MM.1S (cell line): Measurements from ENCODE around the gene UPK1A.

Source experiments
- DNase-seq: peaks from one replicate; pipeline ENCODE4 v3.0.0-alpha.2; 2015
- H2AFZ ChIP-seq: fragments of 300-600 bp; sonication (generic); 2 replicates; pipeline ENCODE4 v1.6.0; 2016; ENCODE audit warnings: antibody characterized with exemption, low read length
- H3F3A ChIP-seq: fragments of 300-600 bp; sonication (generic); 2 replicates; pipeline ENCODE4 v1.6.1; 2016; ENCODE audit warnings: mild to moderate bottlenecking, antibody characterized with exemption, low read length, moderate library complexity, mixed read lengths; ENCODE audit not compliant: insufficient read depth
- H3K27ac ChIP-seq: fragments of 300-600 bp; sonication (generic); 2 replicates; pipeline ENCODE4 v1.5.1; 2016; ENCODE audit warnings: mild to moderate bottlenecking, low read length
- H3K27me3 ChIP-seq: fragments of 300-600 bp; sonication (generic); replicated peaks from 2 replicates; pipeline ENCODE4 v1.6.0; 2016; ENCODE audit warnings: low read length; ENCODE audit not compliant: insufficient read depth
- H3K36me3 ChIP-seq: fragments of 300-600 bp; sonication (generic); replicated peaks from 2 replicates; pipeline ENCODE4 v1.6.1; 2016; ENCODE audit warnings: mild to moderate bottlenecking, low read length, mixed read lengths; ENCODE audit not compliant: insufficient read depth
- H3K4me1 ChIP-seq: fragments of 300-600 bp; sonication (generic); 2 replicates; pipeline ENCODE4 v1.6.1; 2016; ENCODE audit warnings: low read length, mixed read lengths
- H3K4me2 ChIP-seq: fragments of 300-600 bp; sonication (generic); 2 replicates; pipeline ENCODE4 v1.6.0; 2016; ENCODE audit warnings: low read depth, low read length
- H3K4me3 ChIP-seq: fragments of 300-600 bp; sonication (generic); 2 replicates; pipeline ENCODE4 v1.5.1; 2016; ENCODE audit warnings: low read length, mixed read lengths
- H3K79me2 ChIP-seq: fragments of 300-600 bp; sonication (generic); 2 replicates; pipeline ENCODE4 v1.6.1; 2016; ENCODE audit warnings: mixed run types, low read length, mixed read lengths
- H3K9ac ChIP-seq: fragments of 300-600 bp; sonication (generic); 2 replicates; pipeline ENCODE4 v1.6.1; 2016; ENCODE audit warnings: low read length, mixed read lengths
- H3K9me2 ChIP-seq: fragments of 300-600 bp; sonication (generic); replicated peaks from 2 replicates; pipeline ENCODE4 v1.6.1; 2016; ENCODE audit warnings: mild to moderate bottlenecking, low read length, mixed read lengths; ENCODE audit not compliant: insufficient read depth
- H3K9me3 ChIP-seq: fragments of 300-600 bp; sonication (generic); replicated peaks from 2 replicates; pipeline ENCODE4 v1.6.1; 2016; ENCODE audit warnings: mild to moderate bottlenecking, low read length, mixed read lengths; ENCODE audit not compliant: insufficient read depth
- H4K20me1 ChIP-seq: fragments of 300-600 bp; sonication (generic); 2 replicates; pipeline ENCODE4 v1.6.1; 2016; ENCODE audit warnings: mild to moderate bottlenecking, low read length, moderate library complexity, mixed read lengths; ENCODE audit not compliant: insufficient read depth
- EZH2 ChIP-seq: fragments of 300-600 bp; sonication (generic); optimal IDR thresholded peaks from 2 replicates; pipeline ENCODE3; 2017; ENCODE audit warnings: low read depth, mild to moderate bottlenecking, antibody characterized with exemption, low read length, mixed read lengths
- EZH2phosphoT487 ChIP-seq: fragments of 300-600 bp; sonication (generic); IDR thresholded peaks from 2 replicates; pipeline ENCODE4 v1.6.1; 2018; ENCODE audit warnings: antibody characterized with exemption, low read length
- TF ChIP-seq, protein P1 (sequence below): fragments of 300-600 bp; sonication (generic); IDR thresholded peaks from 2 replicates; pipeline ENCODE4 v1.5.1; 2016; ENCODE audit warnings: antibody characterized with exemption, low read length, mixed read lengths

Gene UPK1A

GRCh38 chr19:35715355-35715809 is 49.1 kb downstream of the UPK1A start:
- H3K4me3 ChIP-seq: peak overlapping the region; percentile 72; the same call in 1 of the 2 replicates
- H3K36me3 ChIP-seq: no peaks in the 10 kb centered on the region
- peak overlapping the region; percentile 93; the same call in 1 of the 2 replicates for H3K4me2 ChIP-seq
- no peak for TF ChIP-seq EZH2
- no peak for TF ChIP-seq EZH2phosphoT487
- TF ChIP-seq, protein P1, sequence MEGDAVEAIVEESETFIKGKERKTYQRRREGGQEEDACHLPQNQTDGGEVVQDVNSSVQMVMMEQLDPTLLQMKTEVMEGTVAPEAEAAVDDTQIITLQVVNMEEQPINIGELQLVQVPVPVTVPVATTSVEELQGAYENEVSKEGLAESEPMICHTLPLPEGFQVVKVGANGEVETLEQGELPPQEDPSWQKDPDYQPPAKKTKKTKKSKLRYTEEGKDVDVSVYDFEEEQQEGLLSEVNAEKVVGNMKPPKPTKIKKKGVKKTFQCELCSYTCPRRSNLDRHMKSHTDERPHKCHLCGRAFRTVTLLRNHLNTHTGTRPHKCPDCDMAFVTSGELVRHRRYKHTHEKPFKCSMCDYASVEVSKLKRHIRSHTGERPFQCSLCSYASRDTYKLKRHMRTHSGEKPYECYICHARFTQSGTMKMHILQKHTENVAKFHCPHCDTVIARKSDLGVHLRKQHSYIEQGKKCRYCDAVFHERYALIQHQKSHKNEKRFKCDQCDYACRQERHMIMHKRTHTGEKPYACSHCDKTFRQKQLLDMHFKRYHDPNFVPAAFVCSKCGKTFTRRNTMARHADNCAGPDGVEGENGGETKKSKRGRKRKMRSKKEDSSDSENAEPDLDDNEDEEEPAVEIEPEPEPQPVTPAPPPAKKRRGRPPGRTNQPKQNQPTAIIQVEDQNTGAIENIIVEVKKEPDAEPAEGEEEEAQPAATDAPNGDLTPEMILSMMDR: no peak
- no peak overlapping the region; the same call in 1 of the 2 replicates for H3K9ac ChIP-seq
- H3K27me3 ChIP-seq: peaks cover 27% of the 10 kb centered on the region
- H3K9me3 ChIP-seq: no peaks in the 10 kb centered on the region
- no peak for DNase-seq
- H2AFZ ChIP-seq: peak overlapping the region; percentile 98; the same call in 1 of the 2 replicates
- peaks cover 22% of the 10 kb centered on the region for H3K79me2 ChIP-seq
- peaks cover 14% of the 10 kb centered on the region for H3K4me1 ChIP-seq
- H4K20me1 ChIP-seq: no peaks in the 10 kb centered on the region
- H3K9me2 ChIP-seq: no peaks in the 10 kb centered on the region
- H3K27ac ChIP-seq: no peak overlapping the region
- peaks cover 7% of the 10 kb centered on the region; the same call in 1 of the 2 replicates for H3F3A ChIP-seq

DNA sequence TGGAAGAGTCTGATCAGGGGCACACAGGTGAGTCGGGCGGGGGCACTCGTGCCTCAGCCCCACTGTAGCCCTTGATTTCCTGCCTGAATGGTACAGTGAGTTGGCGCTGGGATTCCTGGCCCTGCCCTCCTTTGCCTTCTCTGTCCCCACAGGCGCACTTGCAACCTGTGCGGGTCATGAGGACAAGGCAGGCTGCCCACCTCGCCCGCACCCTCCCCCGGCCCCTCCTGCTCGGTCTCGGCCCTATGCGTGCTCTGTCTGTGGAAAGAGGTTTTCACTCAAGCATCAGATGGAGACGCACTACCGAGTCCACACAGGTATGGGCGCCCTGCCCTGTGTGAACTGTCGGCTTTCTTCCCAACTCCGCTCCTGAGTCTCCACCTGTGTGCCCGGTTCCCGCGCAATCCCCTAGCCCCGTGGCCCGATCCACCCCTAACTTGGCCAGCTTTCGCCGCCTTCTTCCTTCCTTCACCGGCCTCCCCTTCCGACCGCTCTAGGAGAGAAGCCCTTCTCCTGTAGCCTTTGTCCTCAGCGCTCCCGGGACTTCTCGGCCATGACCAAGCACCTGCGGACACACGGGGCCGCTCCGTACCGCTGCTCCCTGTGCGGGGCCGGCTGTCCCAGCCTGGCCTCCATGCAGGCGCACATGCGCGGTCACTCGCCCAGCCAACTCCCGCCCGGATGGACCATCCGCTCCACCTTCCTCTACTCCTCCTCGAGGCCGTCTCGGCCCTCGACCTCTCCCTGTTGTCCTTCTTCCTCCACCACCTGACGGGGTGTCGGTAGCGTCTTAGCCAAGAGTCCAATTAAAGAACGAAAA is 49.9 kb downstream of the UPK1A start:
- H4K20me1 ChIP-seq: no peaks in the 10 kb centered on the region
- peak overlapping the region; percentile 64; the same call in 1 of the 2 replicates for H3K9ac ChIP-seq
- H2AFZ ChIP-seq: peak overlapping the region; percentile 98
- H3K27me3 ChIP-seq: peaks cover 22% of the 10 kb centered on the region
- no peaks in the 10 kb centered on the region for H3K9me2 ChIP-seq
- H3K36me3 ChIP-seq: no peaks in the 10 kb centered on the region
- DNase-seq: peak; percentile 18
- no peaks in the 10 kb centered on the region for H3K9me3 ChIP-seq
- H3K79me2 ChIP-seq: peaks cover 28% of the 10 kb centered on the region
- peaks cover 13% of the 10 kb centered on the region for H3K4me1 ChIP-seq
- TF ChIP-seq, protein P1: no peak
- TF ChIP-seq EZH2phosphoT487 (no peak), EZH2 (no peak)
- peaks cover 7% of the 10 kb centered on the region; the same call in 1 of the 2 replicates for H3F3A ChIP-seq
- H3K4me2 ChIP-seq: peak overlapping the region; percentile 93
- H3K27ac ChIP-seq: peak overlapping the region; percentile 15; the same call in 1 of the 2 replicates
- H3K4me3 ChIP-seq: peak overlapping the region; percentile 72

- no peaks in the 10 kb centered on the region for H3K9me2 ChIP-seq
- TF ChIP-seq EZH2phosphoT487 (no peak), EZH2 (no peak)
- TF ChIP-seq, protein P1: peak; percentile 84
- peak overlapping the region; percentile 93 for H3K4me2 ChIP-seq
- no peaks in the 10 kb centered on the region for H3K9me3 ChIP-seq
- peaks cover 7% of the 10 kb centered on the region; the same call in 1 of the 2 replicates for H3F3A ChIP-seq
- peak; percentile 96 for DNase-seq
- H3K4me3 ChIP-seq: peak overlapping the region; percentile 72
- peak overlapping the region; percentile 98 for H2AFZ ChIP-seq
- H3K9ac ChIP-seq: peak overlapping the region; percentile 64; the same call in 1 of the 2 replicates
- no peaks in the 10 kb centered on the region for H4K20me1 ChIP-seq
- H3K36me3 ChIP-seq: no peaks in the 10 kb centered on the region
- peaks cover 21% of the 10 kb centered on the region for H3K27me3 ChIP-seq
- H3K79me2 ChIP-seq: peaks cover 34% of the 10 kb centered on the region
- H3K27ac ChIP-seq: peak overlapping the region; percentile 15; the same call in 1 of the 2 replicates
- peaks cover 9% of the 10 kb centered on the region; the same call in 1 of the 2 replicates for H3K4me1 ChIP-seq
Measured at GRCh38 chr19:35716801-35717664, 50.7 kb downstream of the UPK1A start.
